IMR-90 (cell line): ENCODE data around the gene CCDC146. TPM values are rescaled to one million over a fixed set of nuclear protein-coding genes. Genes with fewer than 3 reads are reported as not detected.
"Not testable (repeated sequence)": the region's sequence is repeated elsewhere in the genome, so short reads cannot be mapped to it uniquely, and the experiment has no call there.

Experiments
- ATAC-seq: fragments of 200-7000 bp; cut with Tn5 transposase; 2 replicates; pipeline ENCODE4 v1.9.1; 2020; ENCODE audit warnings: low read depth, mild to moderate bottlenecking, moderate library complexity
- BruUV-seq: library from RNA; stranded (reverse); fragments of 400-500 nt; replicated peaks from 2 replicates; lab custom pipeline; 2021; lab: Mats Ljungman, UMichigan
- CTCF ChIA-PET: fragments of 300-600 bp; formaldehyde crosslinking; extraction: SDS; loops from one replicate; lab custom pipeline; 2021; ENCODE audit warnings: antibody characterized with exemption; lab: Yijun Ruan, JAX
- POLR2A ChIA-PET: fragments of 300-600 bp; sonication (Branson Sonifier 250); formaldehyde crosslinking; loops from one replicate; lab custom pipeline; 2022; ENCODE audit warnings: antibody characterized with exemption; ENCODE audit not compliant: unreplicated experiment; lab: Charles Lee
- DNase-seq: peaks from one replicate; pipeline ENCODE4 v3.0.0; 2013
- H2AFZ ChIP-seq: replicated peaks from 2 replicates; pipeline ENCODE3; 2013; ENCODE audit warnings: low read length, mild to moderate bottlenecking; ENCODE audit not compliant: poor library complexity
- H2AK5ac ChIP-seq: 2 replicates; pipeline ENCODE4 v1.6.1; 2013; ENCODE audit warnings: low read depth, low read length, inconsistent platforms
- H2AK9ac ChIP-seq: replicated peaks from 2 replicates; pipeline ENCODE3; 2013; ENCODE audit warnings: mild to moderate bottlenecking, low read depth, low read length, moderate library complexity; ENCODE audit not compliant: poor library complexity
- H2BK120ac ChIP-seq: 2 replicates; pipeline ENCODE4 v1.6.1; 2013; ENCODE audit warnings: low read depth, low read length, inconsistent platforms
- H2BK15ac ChIP-seq: 3 replicates; pipeline ENCODE4 v1.6.1; 2013; ENCODE audit warnings: low read depth, low read length, inconsistent platforms
- H2BK20ac ChIP-seq: 2 replicates; pipeline ENCODE4 v1.6.1; 2013; ENCODE audit warnings: low read depth, mild to moderate bottlenecking, inconsistent platforms, low read length, moderate library complexity
- H2BK5ac ChIP-seq: 2 replicates; pipeline ENCODE4 v1.6.1; 2013; ENCODE audit warnings: mild to moderate bottlenecking, low read depth, low read length, inconsistent platforms; ENCODE audit not compliant: poor library complexity, severe bottlenecking
- H3K14ac ChIP-seq: replicated peaks from 2 replicates; pipeline ENCODE4 v1.6.1; 2013; ENCODE audit warnings: low read depth, low read length, inconsistent platforms
- H3K18ac ChIP-seq: 2 replicates; pipeline ENCODE4 v1.6.1; 2013; ENCODE audit warnings: low read depth, low read length, control low read depth
- H3K23ac ChIP-seq: 2 replicates; pipeline ENCODE4 v1.6.1; 2013; ENCODE audit warnings: low read depth, low read length, inconsistent platforms
- H3K27ac ChIP-seq: 2 replicates; pipeline ENCODE4 v1.5.1; 2013; ENCODE audit warnings: mild to moderate bottlenecking, control low read depth, low read length; ENCODE audit not compliant: insufficient read depth
- H3K27me3 ChIP-seq: 2 replicates; pipeline ENCODE4 v1.6.1; 2013; ENCODE audit warnings: low read length; ENCODE audit not compliant: control insufficient read depth, insufficient read depth
- H3K36me3 ChIP-seq: 2 replicates; pipeline ENCODE4 v1.6.1; 2013; ENCODE audit warnings: low read length, mixed read lengths; ENCODE audit not compliant: control insufficient read depth, insufficient read depth
- H3K4ac ChIP-seq: 2 replicates; pipeline ENCODE4 v1.6.1; 2013; ENCODE audit warnings: low read depth, low read length, inconsistent platforms
- H3K4me1 ChIP-seq: 2 replicates; pipeline ENCODE4 v1.6.1; 2013; ENCODE audit warnings: low read length, mixed read lengths; ENCODE audit not compliant: control insufficient read depth, insufficient read depth
- H3K4me2 ChIP-seq: 2 replicates; pipeline ENCODE4 v1.6.1; 2013; ENCODE audit warnings: low read depth, mild to moderate bottlenecking, control low read depth, low read length, moderate library complexity
- H3K4me3 ChIP-seq: 2 replicates; pipeline ENCODE4 v1.5.1; 2013; ENCODE audit warnings: low read depth, mild to moderate bottlenecking, control low read depth, low read length, moderate library complexity; ENCODE audit not compliant: insufficient read depth
- H3K56ac ChIP-seq: 2 replicates; pipeline ENCODE4 v1.6.1; 2013; ENCODE audit warnings: low read length, inconsistent platforms; ENCODE audit not compliant: insufficient read depth; ENCODE audit errors: extremely low read depth
- H3K79me1 ChIP-seq, 2 experiments: 2 replicates each; pipeline ENCODE4 v1.6.1; 2013; ENCODE audit warnings: low read length in 2 of 2, inconsistent platforms in 1 of 2, low read depth in 1 of 2
- H3K9ac ChIP-seq: 2 replicates; pipeline ENCODE4 v1.6.1; 2013; ENCODE audit warnings: low read depth, low read length, control low read depth
- H3K9me1 ChIP-seq: 2 replicates; pipeline ENCODE4 v1.6.1; 2013; ENCODE audit warnings: low read length, inconsistent platforms; ENCODE audit not compliant: insufficient read depth
- H3K9me3 ChIP-seq: 2 replicates; pipeline ENCODE4 v1.6.1; 2013; ENCODE audit warnings: low read length; ENCODE audit not compliant: control insufficient read depth, insufficient read depth
- H4K20me1 ChIP-seq: 2 replicates; pipeline ENCODE4 v1.6.1; 2013; ENCODE audit warnings: low read length, inconsistent platforms; ENCODE audit not compliant: insufficient read depth
- H4K5ac ChIP-seq: 2 replicates; pipeline ENCODE4 v1.6.1; 2013; ENCODE audit warnings: mild to moderate bottlenecking, low read depth, low read length, control low read depth
- H4K8ac ChIP-seq, 2 experiments: 2 replicates each; pipeline ENCODE4 v1.6.1; 2013; ENCODE audit warnings: low read depth in 2 of 2, low read length in 2 of 2, control low read depth in 1 of 2, inconsistent platforms in 1 of 2
- H4K91ac ChIP-seq: 2 replicates; pipeline ENCODE4 v1.6.1; 2013; ENCODE audit warnings: low read depth, low read length, inconsistent platforms; ENCODE audit not compliant: insufficient read depth
- WGBS, 2 experiments: methylation state at CpG; one replicate each; pipeline versions ENCODE4 v1.1.5 to v1.1.7; 2013; ENCODE audit warnings: missing lambda C conversion rate in 2 of 2; ENCODE audit not compliant: insufficient read length in 1 of 2; ENCODE audit errors: extremely low coverage in 2 of 2; 5-methylcytosine and 5-hydroxymethylcytosine counted together
- dilution Hi-C: fragments of 300-500 bp; cut with HindIII; formaldehyde crosslinking; loops from one replicate; pipeline ENCODE4 v1.14.3; 2018; ENCODE audit warnings: low sequenced_read_pairs; ENCODE audit not compliant: unreplicated experiment
- in situ Hi-C: fragments of 300-500 bp; cut with MboI; formaldehyde crosslinking; loops from 3 replicates; pipeline ENCODE4 v1.14.3; 2019; ENCODE audit warnings: low sequenced_read_pairs, inconsistent platforms, mixed read lengths
- intact Hi-C: fragments of 100-400 bp; cut with micrococcal nuclease; formaldehyde crosslinking; loops from 2 replicates; pipeline ENCODE4 v1.10.0; 2022
- polyA plus RNA-seq, 3 experiments: library from polyadenylated mRNA; depleted of rRNA; stranded (reverse); fragments of >200 nt; gene quantifications; 2 replicates each; pipeline ENCODE4 v1.2.3, GENCODE V29; 2012; ENCODE audit warnings: low replicate concordance in 1 of 3
- total RNA-seq: library from RNA; depleted of rRNA; stranded (reverse); fragments of >200 nt; gene quantifications from 2 replicates; pipeline ENCODE4 v1.2.3, GENCODE V29; 2012

The CCDC146 gene
- total and polyA plus RNA-seq, 2 of the 4 experiments (the other 2 are of a cell fraction), result 0.54 to 1.7 TPM

DNA sequence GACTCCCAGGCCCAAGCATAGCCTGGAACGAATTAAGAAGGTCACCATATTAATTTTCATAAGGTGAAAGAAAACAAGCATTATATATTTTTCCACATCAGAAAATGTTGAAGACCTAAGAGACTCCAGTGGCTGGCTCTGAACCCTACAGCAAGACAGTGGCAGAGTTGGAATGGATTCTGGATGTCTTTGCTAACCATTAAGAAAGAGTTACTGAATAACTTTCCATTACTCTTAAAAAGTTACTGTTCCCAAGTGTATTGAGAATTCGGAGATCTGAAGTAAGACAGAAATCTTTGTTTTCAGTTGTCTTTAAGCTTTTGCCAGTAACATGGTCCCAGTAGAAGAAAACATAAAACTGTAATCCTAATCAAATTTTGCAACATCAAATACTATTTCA, 30.1 kb upstream of the CCDC146 start:
- BruUV-seq, ATAC-seq, H2BK15ac ChIP-seq, H4K91ac ChIP-seq, H3K4ac ChIP-seq, H2AK5ac ChIP-seq, H3K27ac ChIP-seq, H2BK5ac ChIP-seq, dilution Hi-C loops, H2AK9ac ChIP-seq, H3K79me1 ChIP-seq, H3K4me3 ChIP-seq, CTCF ChIA-PET, intact Hi-C loops, H3K36me3 ChIP-seq, H3K23ac ChIP-seq, H3K4me1 ChIP-seq, DNase-seq, in situ Hi-C loops, H2BK20ac ChIP-seq, H4K8ac ChIP-seq, H2AFZ ChIP-seq, H3K56ac ChIP-seq, H3K9me3 ChIP-seq, H4K5ac ChIP-seq, H3K14ac ChIP-seq, H3K18ac ChIP-seq, H3K9me1 ChIP-seq, H4K20me1 ChIP-seq, H3K4me2 ChIP-seq, H2BK120ac ChIP-seq, H3K9ac ChIP-seq, POLR2A ChIA-PET, H3K27me3 ChIP-seq: not testable (repeated sequence)
- no CpG with 5 or more reads among the region's 2 CpGs for WGBS, 2 experiments

DNA sequence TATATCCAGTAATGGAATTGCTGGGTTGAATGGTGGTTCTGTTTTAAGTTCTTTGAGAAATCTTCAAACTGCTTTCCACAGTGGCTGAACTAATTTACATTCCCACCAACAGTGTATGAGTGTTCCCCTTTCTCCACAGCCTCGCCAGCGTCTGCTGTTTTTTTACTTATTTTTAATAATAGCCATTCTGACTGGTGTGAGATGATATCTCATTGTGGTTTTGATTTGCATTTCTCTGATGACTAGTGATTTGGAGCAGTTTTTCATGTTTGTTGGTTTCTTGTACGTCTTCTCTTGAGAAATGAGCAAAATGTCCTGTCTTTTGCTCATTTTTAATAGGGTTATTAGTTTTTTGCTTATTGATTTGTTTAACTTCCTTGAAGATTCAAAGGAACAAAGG, 21.9 kb upstream of the CCDC146 start:
- H3K27me3 ChIP-seq, H2BK15ac ChIP-seq, dilution Hi-C loops, H2AFZ ChIP-seq, H4K8ac ChIP-seq, H2BK120ac ChIP-seq, H4K5ac ChIP-seq, H3K4ac ChIP-seq, CTCF ChIA-PET, in situ Hi-C loops, intact Hi-C loops, H2AK5ac ChIP-seq, POLR2A ChIA-PET, H3K36me3 ChIP-seq, H3K18ac ChIP-seq, H3K27ac ChIP-seq, H3K23ac ChIP-seq, H2AK9ac ChIP-seq, H3K4me2 ChIP-seq, H3K9ac ChIP-seq, H2BK5ac ChIP-seq, H3K79me1 ChIP-seq, H4K91ac ChIP-seq, BruUV-seq, H3K4me1 ChIP-seq, DNase-seq, H3K56ac ChIP-seq, H3K4me3 ChIP-seq, H3K9me1 ChIP-seq, ATAC-seq, H4K20me1 ChIP-seq, H3K9me3 ChIP-seq, H2BK20ac ChIP-seq, H3K14ac ChIP-seq: not testable (repeated sequence)
- WGBS, 2 experiments, result no CpG with 5 or more reads among the region's 3 CpGs
